ENCODE results near the gene ACSL1. TPM values are rescaled to one million over a fixed set of nuclear protein-coding genes. Genes with fewer than 3 reads are reported as not detected.
A peak's percentile ranks its signal among the peaks of the same experiment; 100 is the strongest.
"Not testable (repeated sequence)": the region's sequence is repeated elsewhere in the genome, so short reads cannot be mapped to it uniquely, and the experiment has no call there.

The ACSL1 gene
- polyA plus RNA-seq, 4 donors, result 48.6 to 75.1 (median 61.5) TPM

DNA sequence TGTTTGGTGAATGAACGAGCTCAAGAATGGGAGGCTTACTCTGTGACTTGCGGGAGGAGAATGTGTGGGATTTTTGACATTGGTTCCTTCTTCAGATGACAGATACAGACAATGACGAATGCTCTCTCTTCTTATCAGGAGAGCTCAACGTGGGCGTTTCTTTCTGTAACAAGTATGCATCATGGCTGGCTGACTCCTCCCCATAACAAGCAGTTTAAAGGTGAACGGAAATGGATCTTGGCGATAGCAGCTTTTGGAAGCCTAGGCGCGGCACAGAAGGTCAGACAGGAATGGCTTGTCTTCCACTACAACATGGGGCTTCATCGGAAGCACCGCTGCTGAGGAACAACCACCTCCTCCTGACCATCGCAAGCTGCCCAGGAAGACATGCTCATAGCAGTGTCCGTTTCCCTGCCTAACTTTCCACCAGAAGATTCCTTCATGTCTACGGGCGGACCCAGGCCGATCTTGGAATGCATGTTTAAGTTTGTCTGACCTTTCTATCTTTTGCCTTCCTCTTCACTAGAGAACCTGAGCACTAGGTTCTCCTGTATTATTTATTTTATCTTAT, 18.3 kb upstream of the ACSL1 start:
- DNase-seq (ENCODE audit: low read depth in 4 of 4, low spot score in 3 of 4), result no peak

DNA sequence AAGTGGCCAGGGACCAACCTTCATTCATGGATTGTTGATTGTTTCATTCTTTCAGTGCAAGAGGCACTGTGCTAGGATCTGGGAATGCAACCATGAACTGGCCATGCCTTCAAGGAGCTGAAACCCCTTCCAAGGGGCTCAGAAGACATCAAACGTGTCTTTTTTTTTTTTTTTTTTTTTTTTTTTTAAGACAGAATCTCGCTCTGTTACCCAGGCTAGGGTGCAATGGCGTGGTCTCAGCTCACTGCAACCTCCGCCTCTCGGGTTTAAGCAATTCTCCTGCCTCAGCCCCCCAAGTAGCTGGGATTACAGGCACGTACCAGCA, 13.3 kb upstream of the ACSL1 start:
- DNase-seq (ENCODE audit: low read depth in 4 of 4, low spot score in 3 of 4), result not testable (repeated sequence)

DNA sequence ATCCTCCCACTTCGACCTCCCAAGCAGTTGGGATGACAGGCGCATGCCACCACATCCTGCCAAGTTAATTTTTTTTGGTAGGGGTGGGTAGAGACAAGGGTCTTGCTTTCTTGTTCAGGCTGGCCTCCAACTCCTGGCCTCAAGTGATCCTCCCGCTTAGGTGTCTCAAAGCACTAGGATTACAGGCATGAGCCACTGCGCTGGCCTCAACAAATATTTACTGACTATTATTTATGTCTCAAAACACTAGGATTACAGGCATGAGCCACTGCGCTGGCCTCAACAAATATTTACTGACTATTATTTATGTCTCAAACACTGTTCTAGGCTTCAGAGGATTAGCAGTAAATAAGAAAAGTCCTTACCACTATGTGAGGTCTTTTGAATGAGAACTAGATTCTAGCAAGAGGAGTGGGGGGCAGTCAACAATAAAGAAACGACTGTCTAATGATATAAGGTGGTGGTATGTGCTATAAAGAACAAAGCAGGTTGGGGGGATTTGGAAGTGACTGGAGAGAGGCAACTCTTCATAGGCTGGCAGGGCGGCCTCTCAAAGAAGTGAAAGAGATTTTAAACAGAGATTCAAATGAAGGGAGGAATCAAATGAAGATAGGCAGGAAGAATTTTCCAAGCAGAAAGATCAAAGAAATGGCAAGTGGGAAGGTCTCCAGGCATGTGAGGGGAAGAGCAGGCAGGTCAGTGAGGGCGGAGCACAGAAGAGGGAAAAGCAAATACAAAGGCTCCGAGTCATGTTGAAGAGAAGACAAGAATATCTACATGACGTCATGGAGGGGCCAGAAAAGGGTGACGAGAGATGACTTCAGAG, 12.7 kb upstream of the ACSL1 start:
- DNase-seq (ENCODE audit: low read depth in 4 of 4, low spot score in 3 of 4), result no peak

DNA sequence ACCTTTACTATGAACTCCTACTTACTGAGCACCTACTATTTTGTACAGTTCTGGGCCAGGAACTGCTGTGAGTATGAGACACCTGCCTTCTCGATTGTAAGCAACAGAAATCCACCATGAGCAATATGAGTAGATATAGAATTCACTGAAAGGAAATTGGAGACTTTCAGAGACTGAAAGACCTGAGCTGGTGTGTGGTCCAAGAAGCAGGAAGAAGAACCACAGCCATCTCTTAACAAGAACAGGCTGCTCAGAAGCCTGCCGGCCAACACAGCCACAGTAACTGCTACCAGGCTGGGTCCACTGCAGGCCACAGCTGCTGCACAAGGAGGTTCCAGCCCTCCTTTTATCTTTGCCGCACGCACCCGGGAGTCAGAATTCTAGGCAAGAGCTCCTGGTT, 10.8 kb upstream of the ACSL1 start:
- DNase-seq (ENCODE audit: low read depth in 4 of 4, low spot score in 3 of 4), result no peak

GRCh38 chr4:184833046-184833838, 7.5 kb upstream of the ACSL1 start:
- no peak for DNase-seq (ENCODE audit: low read depth in 4 of 4, low spot score in 3 of 4)

DNA sequence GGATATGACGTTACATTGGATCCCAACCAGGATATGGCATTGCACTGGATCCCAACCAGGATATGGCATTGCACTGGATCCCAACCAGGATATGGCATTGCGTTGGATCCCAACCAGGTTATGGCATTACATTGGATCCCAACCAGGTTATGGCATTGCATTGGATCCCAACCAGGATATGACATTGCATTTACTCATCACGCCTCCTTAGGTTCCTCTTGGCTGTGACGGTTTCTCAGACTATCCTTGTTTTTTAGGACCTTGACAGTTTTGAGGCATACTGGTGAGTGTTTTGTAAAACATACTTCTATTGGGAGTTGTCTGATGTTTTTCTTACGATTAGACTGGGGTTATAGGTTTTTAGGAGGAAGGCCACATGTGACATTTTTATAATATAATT, 5.4 kb upstream of the ACSL1 start:
- DNase-seq (ENCODE audit: low read depth in 4 of 4, low spot score in 3 of 4), result no peak

- DNase-seq (ENCODE audit: low read depth in 4 of 4, low spot score in 3 of 4), result no peak
Measured at GRCh38 chr4:184826691-184827270, 1.0 kb upstream of the ACSL1 start.

- DNase-seq (ENCODE audit: low read depth in 4 of 4, low spot score in 3 of 4), result no peak
Measured at GRCh38 chr4:184825141-184825895, 450 bp downstream of the ACSL1 start.

DNA sequence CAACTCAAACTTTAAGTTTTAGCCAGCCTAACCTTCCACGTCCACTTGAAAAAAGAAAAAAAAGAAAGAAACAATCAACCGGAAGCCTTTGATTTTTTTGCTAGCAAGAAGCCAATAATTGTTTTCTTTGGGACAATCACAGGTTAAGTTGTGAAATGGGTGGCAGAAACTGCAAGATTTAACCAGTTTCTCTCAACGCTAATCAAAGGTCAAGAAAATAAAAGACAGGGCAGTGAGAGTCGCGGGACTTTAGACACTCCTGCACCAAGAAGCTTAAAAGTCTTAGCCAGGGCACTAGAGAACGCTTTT, 1.0 kb downstream of the ACSL1 start:
- DNase-seq (ENCODE audit: low read depth in 4 of 4, low spot score in 3 of 4), result no peak

DNA sequence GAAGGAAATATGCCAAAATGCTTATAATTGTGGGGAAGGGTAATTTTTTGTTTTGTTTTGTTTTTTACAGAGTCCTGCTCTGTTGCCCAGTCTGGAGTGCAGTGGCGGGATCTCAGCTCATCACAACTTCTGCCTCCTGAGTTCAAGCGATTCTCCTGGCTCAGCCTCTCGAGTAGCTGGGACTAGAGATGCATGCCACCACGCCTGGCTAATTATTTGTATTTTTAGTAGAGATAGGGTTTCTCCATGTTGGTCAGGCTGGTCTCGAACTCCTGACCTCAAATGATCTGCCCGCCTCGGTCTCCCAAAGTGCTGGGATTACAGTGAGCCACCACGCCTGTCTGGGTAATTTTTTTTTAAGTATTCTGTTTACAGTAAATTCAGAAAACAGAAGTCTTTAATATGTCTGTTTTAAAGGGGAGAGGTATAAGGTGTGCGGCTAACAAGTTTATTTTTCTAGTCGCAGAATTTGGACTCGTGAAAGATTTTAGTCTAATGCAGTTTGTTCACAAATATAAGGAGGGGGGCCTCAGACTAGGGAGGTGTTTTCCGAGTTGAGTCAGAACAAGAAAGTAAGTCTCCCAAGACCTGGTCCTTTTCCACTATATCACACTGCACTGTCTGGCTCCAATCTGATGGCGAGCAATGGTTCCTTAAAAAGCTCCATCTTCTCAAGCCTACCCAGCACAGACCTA, 1.5 kb downstream of the ACSL1 start:
- no peak for DNase-seq (ENCODE audit: low read depth in 4 of 4, low spot score in 3 of 4)

DNA sequence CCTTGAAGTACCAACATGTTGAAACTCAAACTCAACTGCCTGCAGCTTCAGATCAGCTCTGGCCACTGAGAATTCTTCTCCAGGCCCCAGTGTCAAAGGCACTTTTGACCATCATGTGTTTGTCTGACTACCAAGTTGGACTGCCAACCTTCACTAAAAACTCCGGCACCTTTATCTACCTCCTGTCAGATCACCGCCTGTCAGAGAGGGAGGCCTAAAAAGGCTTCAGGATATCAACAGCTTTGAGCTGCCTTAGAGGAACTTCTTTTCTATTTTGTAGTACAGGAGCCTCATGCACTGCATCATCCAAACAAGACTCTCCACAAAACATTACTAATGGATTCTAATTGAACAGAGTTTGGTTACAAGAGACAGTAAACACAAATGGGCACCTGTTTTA, 2.8 kb downstream of the ACSL1 start:
- DNase-seq (ENCODE audit: low read depth in 4 of 4, low spot score in 3 of 4), result no peak

DNA sequence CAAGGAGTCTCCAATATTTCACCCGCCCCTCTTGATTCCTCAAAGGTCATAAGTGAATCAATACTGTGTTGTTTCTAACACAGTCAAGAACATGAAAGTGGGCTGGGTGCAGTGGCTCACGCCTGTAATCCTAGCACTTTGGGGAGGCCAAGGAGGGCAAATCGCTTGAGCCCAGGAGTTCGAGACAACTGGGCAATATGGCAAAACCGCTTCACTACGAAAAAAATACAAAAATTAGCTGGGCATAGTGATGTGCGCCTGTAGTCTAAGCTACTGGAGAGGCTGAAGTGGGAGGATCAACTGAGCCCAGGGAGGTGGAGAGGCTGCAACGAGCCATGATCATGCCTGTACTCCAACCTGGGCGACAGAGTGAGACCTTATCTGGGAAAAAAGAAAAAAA, 3.4 kb downstream of the ACSL1 start:
- no peak for DNase-seq (ENCODE audit: low read depth in 4 of 4, low spot score in 3 of 4)

DNA sequence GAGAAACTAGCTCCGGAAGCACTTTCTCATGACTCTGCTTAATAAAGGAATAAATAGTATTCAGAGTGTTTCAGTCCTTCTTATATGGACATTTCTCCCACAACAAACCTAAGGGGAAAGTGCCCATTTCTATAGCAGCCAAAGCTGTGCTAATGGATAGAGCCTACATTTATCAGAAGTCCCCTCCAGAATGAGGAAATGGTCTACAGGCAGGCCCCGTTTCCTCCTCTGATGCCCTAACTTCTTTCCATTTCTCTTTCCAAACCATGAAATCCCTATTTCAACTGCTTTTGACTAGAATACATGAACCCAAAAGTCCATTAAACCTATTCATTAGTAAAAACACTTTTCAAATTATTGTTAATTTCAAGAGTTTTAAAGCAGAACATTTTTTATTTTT, 4.5 kb downstream of the ACSL1 start:
- no peak for DNase-seq (ENCODE audit: low read depth in 4 of 4, low spot score in 3 of 4)

DNA sequence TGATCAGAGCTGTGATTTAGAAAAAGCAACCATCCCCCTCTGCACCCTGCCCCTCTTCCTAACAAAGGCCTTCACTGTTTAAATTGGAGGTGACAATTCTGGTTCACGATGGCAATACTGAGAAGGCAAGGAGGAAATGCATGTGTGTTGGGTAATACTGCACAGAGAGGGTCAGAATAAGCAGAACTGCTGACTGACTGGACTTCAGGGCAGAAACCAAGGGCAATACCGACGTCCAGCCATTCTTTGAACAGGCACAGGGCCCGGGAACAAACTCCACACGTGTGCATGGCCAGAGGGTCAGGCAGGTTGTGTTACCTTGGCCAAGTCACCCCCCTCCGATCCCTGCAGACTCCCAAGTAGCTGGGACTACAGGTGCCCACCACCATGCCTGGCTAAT, 6.0 kb downstream of the ACSL1 start:
- DNase-seq (ENCODE audit: low read depth in 4 of 4, low spot score in 3 of 4), result no peak

DNA sequence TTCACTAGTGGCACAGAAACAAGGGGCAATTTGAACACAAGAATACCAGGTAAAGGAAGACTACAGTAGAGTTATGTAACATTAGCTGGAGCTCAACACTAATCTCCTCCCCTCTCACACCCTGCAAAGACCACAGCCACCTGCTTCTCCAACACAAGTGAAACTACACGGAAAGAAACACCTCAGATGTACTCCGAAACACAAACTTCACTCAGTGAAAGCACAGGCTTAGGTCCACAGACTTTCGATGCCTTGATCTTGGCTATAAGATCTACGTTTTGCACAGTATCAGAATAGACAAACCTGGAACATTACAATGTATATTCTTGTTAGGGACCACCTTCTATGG, 7.6 kb downstream of the ACSL1 start:
- DNase-seq (ENCODE audit: low read depth in 4 of 4, low spot score in 3 of 4), result no peak

GRCh38 chr4:184817494-184818215, 8.1 kb downstream of the ACSL1 start:
- DNase-seq (ENCODE audit: low read depth in 4 of 4, low spot score in 3 of 4), result no peak

GRCh38 chr4:184816962-184817361, 8.8 kb downstream of the ACSL1 start:
- DNase-seq (ENCODE audit: low read depth in 4 of 4, low spot score in 3 of 4), result no peak

GRCh38 chr4:184815046-184815877, 10.5 kb downstream of the ACSL1 start:
- peak in 1 of 4 donors; percentile 56 for DNase-seq (ENCODE audit: low read depth in 4 of 4, low spot score in 3 of 4)

DNA sequence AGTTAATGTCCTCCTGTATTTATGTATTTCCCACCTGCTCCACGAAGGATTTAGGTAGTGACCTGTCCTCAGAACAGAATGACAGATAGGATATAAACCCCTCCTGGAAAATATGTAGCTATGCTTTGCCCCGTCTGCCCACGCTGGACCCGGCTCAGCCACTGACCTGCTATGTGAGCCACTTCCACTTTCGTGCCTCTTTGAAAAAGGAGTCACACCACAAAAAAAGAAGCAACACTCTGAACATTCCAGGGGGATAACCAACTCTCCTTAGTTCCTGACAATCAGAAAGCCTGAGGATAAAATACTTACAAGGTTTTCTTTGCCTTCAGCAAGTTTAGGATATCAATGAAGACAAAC, 11.1 kb downstream of the ACSL1 start:
- DNase-seq (ENCODE audit: low read depth in 4 of 4, low spot score in 3 of 4), result no peak

All from right renal pelvis (tissue), 4 donors.